Astrocyte of the cerebellum (primary cell): Measurements from ENCODE around the gene SEMA5B.
A peak's percentile ranks its signal among the peaks of the same experiment; 100 is the strongest.

Experiments used
- DNase-seq: peaks from one replicate; pipeline ENCODE4 v3.0.0-alpha.2; 2011; ENCODE audit warnings: low read depth
- H3K4me3 ChIP-seq: 2 replicates; pipeline ENCODE4 v1.5.1; 2011; ENCODE audit warnings: mild to moderate bottlenecking, low read depth, low read length, moderate library complexity
- in situ Hi-C: cut with HindIII; loops from 2 replicates; pipeline ENCODE4 v1.10.0; 2017; ENCODE audit warnings: low sequenced_read_pairs
- TF ChIP-seq, protein P1 (sequence below): IDR thresholded peaks from 2 replicates; pipeline ENCODE4 v1.5.1; 2012; ENCODE audit warnings: low read length, low read depth, moderate library complexity, mild to moderate bottlenecking; ENCODE audit errors: missing control alignments

Gene SEMA5B

DNA sequence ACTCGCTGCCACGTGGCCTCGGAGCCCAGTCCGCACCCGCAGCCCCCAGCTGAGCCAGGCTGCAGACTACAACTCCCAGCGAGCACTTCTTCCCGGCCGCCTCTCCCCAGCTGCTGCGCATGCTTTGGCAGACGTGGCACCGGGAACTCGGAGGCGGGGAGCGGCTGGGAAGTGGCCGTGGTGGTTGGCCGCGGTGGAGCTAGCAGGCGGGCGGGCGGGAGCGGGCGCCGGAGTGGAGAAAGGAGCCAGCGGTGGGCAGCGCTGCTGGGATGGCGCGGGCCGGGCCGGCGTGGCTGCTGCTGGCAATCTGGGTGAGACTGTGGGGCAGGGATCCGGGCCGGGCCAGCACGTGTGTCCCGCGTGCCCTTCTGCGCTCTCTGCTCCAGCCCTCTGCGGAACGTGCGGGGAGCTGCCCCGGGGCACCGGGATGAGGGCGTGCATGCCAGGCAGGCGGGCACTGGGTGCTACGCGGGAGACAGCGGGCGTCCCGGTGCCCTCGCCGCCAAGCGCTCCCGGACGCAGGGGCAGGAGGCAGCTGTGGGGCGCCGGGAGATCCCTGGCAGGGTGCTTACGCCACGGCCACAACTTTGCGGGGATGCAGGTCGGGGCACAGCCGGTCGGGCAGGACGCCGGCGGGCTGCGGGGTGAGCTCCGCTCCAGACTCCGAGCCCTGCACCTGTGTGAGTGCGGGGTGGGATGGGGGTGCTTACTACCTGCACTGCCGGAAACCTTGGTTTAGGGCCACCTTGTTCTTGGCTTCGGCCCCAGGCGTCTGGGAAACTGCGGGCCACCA, 39.5 kb upstream of the SEMA5B start, which contains the start of gene PDIA5:
Gene PDIA5 (plus strand): TSS at position 130 of the 793 bp plus-strand sequence. CDS start 140 bp downstream, at position 270.
- peak within 1 kb of the TSS; percentile 91 for H3K4me3 ChIP-seq
- DNase-seq: peak; percentile 60
- in situ Hi-C loops: no loop called here
- TF ChIP-seq, protein P1, sequence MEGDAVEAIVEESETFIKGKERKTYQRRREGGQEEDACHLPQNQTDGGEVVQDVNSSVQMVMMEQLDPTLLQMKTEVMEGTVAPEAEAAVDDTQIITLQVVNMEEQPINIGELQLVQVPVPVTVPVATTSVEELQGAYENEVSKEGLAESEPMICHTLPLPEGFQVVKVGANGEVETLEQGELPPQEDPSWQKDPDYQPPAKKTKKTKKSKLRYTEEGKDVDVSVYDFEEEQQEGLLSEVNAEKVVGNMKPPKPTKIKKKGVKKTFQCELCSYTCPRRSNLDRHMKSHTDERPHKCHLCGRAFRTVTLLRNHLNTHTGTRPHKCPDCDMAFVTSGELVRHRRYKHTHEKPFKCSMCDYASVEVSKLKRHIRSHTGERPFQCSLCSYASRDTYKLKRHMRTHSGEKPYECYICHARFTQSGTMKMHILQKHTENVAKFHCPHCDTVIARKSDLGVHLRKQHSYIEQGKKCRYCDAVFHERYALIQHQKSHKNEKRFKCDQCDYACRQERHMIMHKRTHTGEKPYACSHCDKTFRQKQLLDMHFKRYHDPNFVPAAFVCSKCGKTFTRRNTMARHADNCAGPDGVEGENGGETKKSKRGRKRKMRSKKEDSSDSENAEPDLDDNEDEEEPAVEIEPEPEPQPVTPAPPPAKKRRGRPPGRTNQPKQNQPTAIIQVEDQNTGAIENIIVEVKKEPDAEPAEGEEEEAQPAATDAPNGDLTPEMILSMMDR: no peak

DNA sequence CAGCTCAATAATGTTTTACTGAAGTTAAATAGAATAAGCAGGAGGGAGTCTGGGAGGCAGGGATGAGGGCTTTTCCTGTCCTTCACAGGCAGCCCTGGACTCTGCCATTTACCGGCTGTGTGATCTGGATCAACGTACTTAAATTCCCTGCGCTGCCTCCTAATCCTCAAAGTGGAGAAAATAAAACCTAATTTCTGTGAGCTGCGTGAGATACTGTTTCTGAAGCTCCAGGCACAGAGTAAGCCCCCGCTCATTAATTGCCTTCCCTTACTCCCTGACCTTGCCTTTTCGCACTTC, 39.0 kb upstream of the SEMA5B start:
- DNase-seq: no peak
- in situ Hi-C loops: no loop called here
- H3K4me3 ChIP-seq: peak overlapping the region; percentile 91
- TF ChIP-seq, protein P1: no peak

DNA sequence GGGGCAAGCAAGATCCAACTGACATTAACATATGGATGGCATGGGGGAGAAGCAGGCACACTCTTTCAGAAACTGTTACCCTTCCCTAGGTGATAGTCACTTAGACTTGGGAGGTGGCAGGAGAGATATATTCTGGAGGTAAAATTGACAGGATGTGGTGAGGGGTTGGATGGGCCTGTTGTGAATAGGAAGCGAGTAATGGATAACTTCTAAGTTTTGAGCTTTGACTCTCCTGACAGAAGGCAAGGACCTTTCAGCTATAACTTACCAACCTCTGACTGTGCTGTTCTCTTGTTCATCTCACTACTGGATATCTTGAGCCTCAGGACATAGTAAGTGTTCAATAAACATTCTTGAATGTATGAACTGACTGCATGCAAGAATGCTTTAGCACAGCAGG, 37.4 kb upstream of the SEMA5B start:
- in situ Hi-C loops: no loop called here
- TF ChIP-seq, protein P1: no peak

DNA sequence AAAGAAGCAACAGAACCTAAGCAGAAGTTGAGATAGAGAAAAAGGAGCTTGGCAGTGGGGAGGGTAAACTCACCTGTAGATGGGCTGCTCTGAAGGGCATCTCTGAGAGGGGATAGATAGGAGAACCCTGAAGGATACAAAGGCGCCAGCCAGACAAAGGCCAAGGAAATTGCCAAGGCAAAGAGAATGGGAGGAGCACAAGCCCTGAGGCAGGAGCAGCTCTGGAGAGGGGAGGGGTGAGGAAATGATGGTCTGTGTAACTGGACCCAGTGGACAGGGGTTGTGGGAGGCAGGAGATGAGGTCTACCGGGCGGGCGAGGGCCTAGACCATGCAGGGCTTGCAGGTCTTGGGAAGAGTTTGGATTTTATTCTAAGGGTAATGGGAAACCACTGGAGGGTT, 36.9 kb upstream of the SEMA5B start:
- TF ChIP-seq, protein P1: no peak

More for the DNA sequence above, 37.4 kb upstream of the SEMA5B start:
- no peak for DNase-seq
- H3K4me3 ChIP-seq: no peak overlapping the region

DNA sequence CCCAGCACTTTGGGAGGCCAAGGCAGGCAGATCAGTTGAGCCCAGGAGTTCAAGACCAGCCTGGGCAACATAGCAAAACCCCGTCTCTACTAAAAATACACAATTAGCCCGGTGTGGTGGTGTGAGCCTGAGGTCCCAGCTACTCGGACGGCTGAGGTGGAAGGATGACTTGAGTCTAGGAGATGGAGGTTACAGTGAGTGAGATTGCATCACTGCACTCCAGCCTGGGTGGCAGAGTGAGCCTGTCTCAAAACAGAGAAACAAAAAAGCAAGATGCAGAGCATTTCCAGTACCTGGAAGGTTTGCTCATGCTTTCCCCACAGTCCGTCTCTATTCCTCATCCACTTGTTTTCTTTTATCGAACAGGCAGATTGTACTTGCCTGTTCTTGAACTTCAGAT, 35.5 kb upstream of the SEMA5B start:
- TF ChIP-seq, protein P1: no peak
- H3K4me3 ChIP-seq: no peak overlapping the region
- no peak for DNase-seq
- in situ Hi-C loops: no loop called here

More for the DNA sequence above, 36.9 kb upstream of the SEMA5B start:
- H3K4me3 ChIP-seq: no peak overlapping the region
- DNase-seq: no peak
- in situ Hi-C loops: no loop called here

DNA sequence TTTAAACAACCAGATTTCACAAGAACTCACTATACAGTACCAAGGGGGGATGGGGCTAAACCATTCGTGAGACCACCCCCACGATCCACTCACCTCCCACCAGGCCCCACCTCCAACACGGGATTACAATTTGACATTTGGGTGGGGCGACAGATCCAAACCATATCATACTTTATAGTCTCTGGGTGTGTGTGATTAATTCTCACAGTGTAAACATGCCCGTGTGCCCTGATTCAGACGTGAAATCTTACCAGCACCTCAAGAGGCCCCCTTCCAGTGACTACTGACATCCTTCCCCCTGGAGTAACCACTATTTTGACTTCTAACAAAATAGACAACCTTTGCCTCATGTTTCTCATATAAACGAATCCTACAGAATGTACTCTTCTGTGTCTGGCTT, 34.3 kb upstream of the SEMA5B start:
- no peak overlapping the region for H3K4me3 ChIP-seq
- no peak for DNase-seq
- TF ChIP-seq, protein P1: no peak
- in situ Hi-C loops: no loop called here
